HEK293 (cell line): ENCODE results near the gene CIC.

Source experiments
- CTCF ChIP-seq: fragments of 450-650 bp; formaldehyde crosslinking; IDR thresholded peaks from 2 replicates; pipeline ENCODE4 v1.5.1; 2016; ENCODE audit warnings: missing biosample characterization, missing genetic modification characterization
- GLIS1 ChIP-seq: fragments of 450-650 bp; formaldehyde crosslinking; IDR thresholded peaks from 2 replicates; pipeline ENCODE4 v1.5.1; 2016; ENCODE audit warnings: missing biosample characterization, missing genetic modification characterization
- GLIS2 ChIP-seq: fragments of 450-650 bp; formaldehyde crosslinking; IDR thresholded peaks from 2 replicates; pipeline ENCODE4 v1.5.1; 2016; ENCODE audit warnings: missing biosample characterization, missing genetic modification characterization
- HIC1 ChIP-seq: fragments of 450-650 bp; formaldehyde crosslinking; IDR thresholded peaks from 2 replicates; pipeline ENCODE4 v1.5.1; 2016; ENCODE audit warnings: missing biosample characterization, missing genetic modification characterization
- KLF1 ChIP-seq: fragments of 450-650 bp; formaldehyde crosslinking; IDR thresholded peaks from 2 replicates; pipeline ENCODE4 v1.5.1; 2016; ENCODE audit warnings: missing biosample characterization, missing genetic modification characterization
- KLF10 ChIP-seq: fragments of 450-650 bp; IDR thresholded peaks from 2 replicates; pipeline ENCODE4 v1.5.1; 2018; ENCODE audit warnings: missing biosample characterization, mild to moderate bottlenecking, missing genetic modification characterization
- OSR2 ChIP-seq: fragments of 450-650 bp; formaldehyde crosslinking; IDR thresholded peaks from 2 replicates; pipeline ENCODE4 v1.5.1; 2016; ENCODE audit warnings: missing biosample characterization, missing genetic modification characterization
- PRDM6 ChIP-seq: fragments of 450-650 bp; formaldehyde crosslinking; IDR thresholded peaks from 2 replicates; pipeline ENCODE4 v1.5.1; 2017; ENCODE audit warnings: missing biosample characterization, missing genetic modification characterization
- TSHZ1 ChIP-seq: fragments of 450-650 bp; formaldehyde crosslinking; IDR thresholded peaks from 2 replicates; pipeline ENCODE4 v1.5.1; 2016; ENCODE audit warnings: missing biosample characterization, missing genetic modification characterization, borderline replicate concordance
- ZBTB7A ChIP-seq: fragments of 450-650 bp; formaldehyde crosslinking; IDR thresholded peaks from 2 replicates; pipeline ENCODE4 v1.5.1; 2016; ENCODE audit warnings: low read depth, missing biosample characterization, missing genetic modification characterization
- ZIC2 ChIP-seq: fragments of 450-650 bp; formaldehyde crosslinking; IDR thresholded peaks from 2 replicates; pipeline ENCODE4 v1.5.1; 2016; ENCODE audit warnings: missing biosample characterization, missing genetic modification characterization
- ZNF148 ChIP-seq: fragments of 450-650 bp; formaldehyde crosslinking; IDR thresholded peaks from 2 replicates; pipeline ENCODE4 v1.5.0; 2017; ENCODE audit warnings: missing biosample characterization, missing genetic modification characterization, borderline replicate concordance
- ZNF211 ChIP-seq: fragments of 450-650 bp; formaldehyde crosslinking; IDR thresholded peaks from 2 replicates; pipeline ENCODE4 v1.5.1; 2016; ENCODE audit warnings: low read depth, missing biosample characterization, missing genetic modification characterization
- ZNF239 ChIP-seq: fragments of 450-650 bp; formaldehyde crosslinking; IDR thresholded peaks from 2 replicates; pipeline ENCODE4 v1.5.1; 2016; ENCODE audit warnings: missing biosample characterization, missing genetic modification characterization
- ZNF398 ChIP-seq: fragments of 450-650 bp; formaldehyde crosslinking; IDR thresholded peaks from 2 replicates; pipeline ENCODE4 v1.5.1; 2017; ENCODE audit warnings: missing biosample characterization, missing genetic modification characterization
- ZNF473 ChIP-seq: fragments of 450-650 bp; formaldehyde crosslinking; IDR thresholded peaks from 2 replicates; pipeline ENCODE4 v1.5.1; 2017; ENCODE audit warnings: missing biosample characterization, missing genetic modification characterization
- ZNF501 ChIP-seq: fragments of 450-650 bp; formaldehyde crosslinking; IDR thresholded peaks from 2 replicates; pipeline ENCODE4 v1.5.1; 2016; ENCODE audit warnings: missing biosample characterization, missing genetic modification characterization
- ZNF529 ChIP-seq: fragments of 450-650 bp; formaldehyde crosslinking; IDR thresholded peaks from 2 replicates; pipeline ENCODE4 v1.5.1; 2017; ENCODE audit warnings: missing genetic modification characterization, missing biosample characterization; ENCODE audit not compliant: insufficient replicate concordance
- ZNF548 ChIP-seq: fragments of 450-650 bp; formaldehyde crosslinking; IDR thresholded peaks from 2 replicates; pipeline ENCODE4 v1.5.1; 2016; ENCODE audit warnings: missing biosample characterization, missing genetic modification characterization
- ZNF555 ChIP-seq: fragments of 450-650 bp; formaldehyde crosslinking; conservative IDR thresholded peaks from 2 replicates; pipeline ENCODE4 v1.5.1; 2017; ENCODE audit warnings: missing biosample characterization, mild to moderate bottlenecking, missing genetic modification characterization, inconsistent platforms
- ZNF596 ChIP-seq: fragments of 450-650 bp; IDR thresholded peaks from 2 replicates; pipeline ENCODE4 v1.5.0; 2018; ENCODE audit warnings: missing biosample characterization, mild to moderate bottlenecking, missing genetic modification characterization, moderate library complexity
- ZNF624 ChIP-seq: fragments of 450-650 bp; formaldehyde crosslinking; IDR thresholded peaks from 2 replicates; pipeline ENCODE4 v1.5.1; 2017; ENCODE audit warnings: missing biosample characterization, missing genetic modification characterization
- ZNF677 ChIP-seq: fragments of 450-650 bp; IDR thresholded peaks from 2 replicates; pipeline ENCODE4 v1.5.0; 2018; ENCODE audit warnings: missing biosample characterization, mild to moderate bottlenecking, missing genetic modification characterization, moderate library complexity
- ZNF777 ChIP-seq: fragments of 450-650 bp; formaldehyde crosslinking; IDR thresholded peaks from 2 replicates; pipeline ENCODE4 v1.5.1; 2017; ENCODE audit warnings: missing biosample characterization, missing genetic modification characterization, borderline replicate concordance
- ZNF830 ChIP-seq: fragments of 450-650 bp; IDR thresholded peaks from 2 replicates; pipeline ENCODE4 v1.5.0; 2018; ENCODE audit warnings: missing biosample characterization, missing genetic modification characterization, low read depth, mild to moderate bottlenecking, moderate library complexity

The CIC gene

GRCh38 chr19:42251572-42252358 is 17.3 kb upstream of the CIC start (continued):
- TF ChIP-seq OSR2 (tag by site-specific recombination) (no peak), ZNF501 (tag by site-specific recombination) (no peak), HIC1 (tag by site-specific recombination) (no peak), ZNF211 (tag by site-specific recombination) (no peak), ZNF624 (tag by site-specific recombination) (no peak), ZNF529 (no peak), ZNF555 (no peak), KLF1 (peak; percentile 87), ZNF473 (tag by site-specific recombination) (no peak), ZNF398 (tag by site-specific recombination) (no peak), GLIS2 (tag by site-specific recombination) (no peak), ZBTB7A (tag by site-specific recombination) (no peak), ZIC2 (tag by site-specific recombination) (peak; percentile 51), ZNF239 (no peak), TSHZ1 (tag by site-specific recombination) (no peak), GLIS1 (peak; percentile 27; the same call in 1 of the 2 replicates), ZNF830 (tag by site-specific recombination) (no peak), ZNF777 (tag by site-specific recombination) (no peak), PRDM6 (no peak), ZNF677 (no peak), ZNF548 (tag by site-specific recombination) (no peak), ZNF596 (tag by site-specific recombination) (no peak), ZNF148 (no peak), KLF10 (tag by site-specific recombination) (no peak), CTCF (tag by site-specific recombination) (no peak)
- TF ChIP-seq, all 188 proteins: peak for 7
